CD4-positive, alpha-beta memory T cell (primary cell): Measurements from ENCODE around the gene PINLYP. TPM values are rescaled to one million over a fixed set of nuclear protein-coding genes. Genes with fewer than 3 reads are reported as not detected.
A peak's percentile ranks its signal among the peaks of the same experiment; 100 is the strongest.

Source experiments
- CTCF ChIA-PET: fragments of 350-600 bp; sonication (Branson Sonifier 250); formaldehyde crosslinking; loops from one replicate; lab custom pipeline; 2021; ENCODE audit warnings: inconsistent platforms; ENCODE audit not compliant: partially characterized antibody; lab: Charles Lee
- POLR2A ChIA-PET: fragments of 350-600 bp; sonication (Branson Sonifier 250); formaldehyde crosslinking; loops from one replicate; lab custom pipeline; 2021; ENCODE audit not compliant: partially characterized antibody; lab: Charles Lee
- DNase-seq, 5 donors: peaks; one replicate each; pipeline versions ENCODE4 v3.0.0 to v3.0.0-alpha.2; 2020 to 2022; ENCODE audit warnings: mixed read lengths in 1 of 5
- H3K27ac ChIP-seq: one replicate; pipeline ENCODE4 v1.7.0; 2013; ENCODE audit warnings: low read depth, low read length
- H3K27me3 ChIP-seq: 2 replicates; pipeline ENCODE4 v1.7.0; 2013; ENCODE audit warnings: mild to moderate bottlenecking, low read length, moderate library complexity; ENCODE audit not compliant: insufficient read depth
- H3K36me3 ChIP-seq: 2 replicates; pipeline ENCODE4 v1.7.0; 2013; ENCODE audit warnings: mild to moderate bottlenecking, low read length, moderate library complexity; ENCODE audit not compliant: insufficient read depth
- H3K4me1 ChIP-seq: 2 replicates; pipeline ENCODE4 v1.7.0; 2013; ENCODE audit warnings: mild to moderate bottlenecking, low read length, moderate library complexity; ENCODE audit not compliant: insufficient read depth
- H3K4me3 ChIP-seq, 2 donors: one replicate each; pipeline ENCODE4 v1.7.0; 2013; ENCODE audit warnings: low read length in 2 of 2, mild to moderate bottlenecking in 1 of 2
- H3K9me3 ChIP-seq, 2 donors: one replicate each; pipeline ENCODE4 v1.7.0; 2013; ENCODE audit warnings: low read length in 2 of 2, control low read depth in 1 of 2; ENCODE audit not compliant: control insufficient read depth in 1 of 2
- H3K27ac Mint-ChIP-seq, 7 donors: one replicate each; pipeline ENCODE4 v1.8.0; 2020 to 2021; ENCODE audit warnings: mixed read lengths in 7 of 7, mild to moderate bottlenecking in 6 of 7, inconsistent platforms in 3 of 7, moderate library complexity in 3 of 7
- H3K27me3 Mint-ChIP-seq, 2 donors: one replicate each; pipeline ENCODE4 v1.8.0; 2020 to 2021; ENCODE audit warnings: mixed read lengths in 2 of 2
- H3K36me3 Mint-ChIP-seq, 2 donors: one replicate each; pipeline ENCODE4 v1.8.0; 2020 to 2021; ENCODE audit warnings: mixed read lengths in 2 of 2, inconsistent platforms in 1 of 2, mild to moderate bottlenecking in 1 of 2
- H3K4me1 Mint-ChIP-seq, 4 donors: one replicate each; pipeline ENCODE4 v1.8.0; 2020 to 2021; ENCODE audit warnings: mixed read lengths in 4 of 4, mild to moderate bottlenecking in 1 of 4
- H3K4me3 Mint-ChIP-seq, 8 donors: one replicate each; pipeline ENCODE4 v1.8.0; 2020 to 2021; ENCODE audit warnings: mixed read lengths in 8 of 8, mild to moderate bottlenecking in 7 of 8, moderate library complexity in 6 of 8, inconsistent platforms in 3 of 8
- H3K9me3 Mint-ChIP-seq, 8 donors: one replicate each; pipeline ENCODE4 v1.8.0; 2020 to 2021; ENCODE audit warnings: mixed read lengths in 8 of 8, mild to moderate bottlenecking in 5 of 8, inconsistent platforms in 3 of 8, moderate library complexity in 1 of 8
- intact Hi-C: fragments of 100-400 bp; cut with micrococcal nuclease; formaldehyde crosslinking; loops from one replicate; pipeline ENCODE4 v1.15.1; 2023
- polyA plus RNA-seq, 2 donors: library from polyadenylated mRNA; unstranded; fragments of 300-500 nt; fragmentation: Illumina TruSeq; gene quantifications; one replicate each; pipeline ENCODE4 v1.2.3, GENCODE V29; 2021
- total RNA-seq, 2 experiments: library from RNA; stranded (reverse); gene quantifications; one replicate each; pipeline ENCODE4 v1.2.3, GENCODE V29; 2021

PINLYP gene
- total and polyA plus RNA-seq, 4 experiments from 2014 or later = 0.33 to 1.3 (median 0.84) TPM; not detected in 1

DNA sequence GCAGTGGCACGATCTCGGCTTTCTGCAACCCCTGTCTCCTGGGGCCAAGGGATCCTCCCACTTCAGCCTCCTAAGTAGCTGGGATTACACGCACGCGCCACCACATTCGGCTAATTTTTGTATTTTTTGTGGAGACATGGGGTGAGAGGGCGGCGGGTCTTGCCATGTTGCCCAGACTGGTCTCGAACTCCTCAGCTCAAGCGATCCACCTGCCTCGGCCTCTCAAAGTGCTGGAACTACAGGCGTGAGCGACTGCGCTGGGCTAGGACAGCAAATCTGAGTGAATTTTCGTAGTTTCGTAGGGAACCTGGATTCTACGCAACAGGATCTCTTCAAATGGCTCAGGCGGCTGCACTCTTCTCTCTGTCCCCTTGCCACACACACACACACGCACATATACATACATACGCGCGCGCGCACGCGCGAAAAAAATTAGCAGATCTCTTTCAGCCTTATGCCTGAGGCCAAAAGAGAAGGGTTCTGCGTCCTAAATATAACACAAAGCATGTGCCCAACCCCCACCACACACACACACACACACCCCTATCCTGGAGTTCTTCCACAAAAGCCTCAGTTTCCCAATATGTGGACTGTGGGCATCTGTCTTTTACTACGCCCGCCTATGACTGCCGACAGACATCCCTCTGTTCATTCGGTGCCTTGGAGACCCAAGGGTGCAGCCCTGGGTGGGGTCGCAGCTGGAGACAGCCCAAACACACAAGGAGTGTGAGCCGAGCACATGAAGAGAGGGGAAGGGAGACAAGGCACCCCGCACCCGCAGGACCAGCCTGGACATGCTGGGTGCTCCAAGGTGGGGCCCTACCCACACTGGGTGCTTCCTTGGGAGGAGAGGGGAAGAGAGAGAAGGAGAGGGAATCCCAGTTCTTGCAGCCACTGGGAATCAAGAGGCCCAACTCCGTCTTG lies 616 bp downstream of the PINLYP start:
- POLR2A ChIA-PET = interaction anchor here (3.3 to 4.1 kb wide), 3 partner anchors 13 to 21 kb away, joined by 25 to 49 read pairs (median 29); partner anchors contain the start of genes IRGQ and ZNF576
- Histone ChIP-seq H3K27me3 (no peaks in the 10 kb centered on the region), H3K4me1 (peaks cover 23% of the 10 kb centered on the region), H3K4me3 (peak overlapping the region in 1 of 2 donors; percentile 58), H3K27ac (peak overlapping the region; percentile 42), H3K9me3 (no peaks in the 10 kb centered on the region), H3K36me3 (no peaks in the 10 kb centered on the region)
- H3K27ac Mint-ChIP-seq = peak overlapping the region; percentile 68 to 99 (median 98)
- intact Hi-C loops = loop anchor here (1.0 to 5.0 kb wide), 5 partner anchors 14 to 72 kb away; partner anchors contain the start of genes IRGQ, PHLDB3, ZNF428 and ZNF575
- CTCF ChIA-PET = interaction anchor here (1.9 to 3.3 kb wide), 3 partner anchors 11 to 20 kb away, joined by 5 to 48 read pairs (median 31); partner anchors contain the start of genes IRGQ and ZNF576
- H3K36me3 Mint-ChIP-seq = peaks cover 5 to 18% of the 10 kb centered on the region in 2 donors
- peak overlapping the region; percentile 61 to 97 (median 96) for H3K4me3 Mint-ChIP-seq
- H3K4me1 Mint-ChIP-seq = peaks cover 15 to 65% (median 31%) of the 10 kb centered on the region in 4 donors
- H3K27me3 Mint-ChIP-seq = peaks cover 0 to 2% of the 10 kb centered on the region in 2 donors
- no peaks in the 10 kb centered on the region for H3K9me3 Mint-ChIP-seq
- no peak for DNase-seq

DNA sequence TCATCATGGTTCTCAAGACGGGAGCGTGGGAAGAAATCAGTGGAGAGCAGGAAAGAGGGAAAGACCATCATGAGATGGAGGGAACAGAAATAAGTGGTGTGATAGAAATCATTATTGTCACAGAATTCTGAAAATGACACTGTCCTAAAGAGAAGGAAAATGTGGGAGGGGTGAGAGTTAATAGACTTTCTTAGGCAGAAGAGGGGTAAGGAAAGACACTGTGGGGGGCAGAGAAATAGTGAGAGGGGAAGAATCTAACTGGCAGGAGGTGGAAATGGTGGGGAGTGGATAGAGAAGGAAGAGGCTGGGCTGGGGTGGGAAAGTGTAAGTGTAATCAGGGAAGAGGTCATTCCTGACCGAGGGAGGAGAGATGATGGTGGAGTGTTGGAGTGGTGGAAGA lies 3.2 kb downstream of the PINLYP start:
- H3K36me3 ChIP-seq = no peaks in the 10 kb centered on the region
- H3K4me3 ChIP-seq = no peak overlapping the region
- H3K27ac ChIP-seq = no peak overlapping the region
- Mint-ChIP-seq H3K4me1 (peaks cover 10 to 46% (median 19%) of the 10 kb centered on the region in 4 donors), H3K27ac (peak overlapping the region in 6 of 7 donors; percentile 17 to 84 (median 75)), H3K27me3 (peaks cover 0 to 2% of the 10 kb centered on the region in 2 donors), H3K36me3 (peaks cover 0 to 9% of the 10 kb centered on the region in 2 donors), H3K4me3 (peak overlapping the region in 4 of 8 donors; percentile 17 to 52 (median 40)), H3K9me3 (no peaks in the 10 kb centered on the region)
- H3K9me3 ChIP-seq = no peaks in the 10 kb centered on the region
- intact Hi-C loops = loop anchor here (5.0 kb wide), 1 partner anchor 46 kb away; the partner anchor contains the start of gene ZNF575
- H3K4me1 ChIP-seq = peaks cover 16% of the 10 kb centered on the region
- ChIA-PET CTCF (interaction anchor here (0.7 to 2.0 kb wide), 3 partner anchors 16 to 49 kb away, joined by 3 to 10 read pairs (median 5); no protein-coding TSS in a partner anchor), POLR2A (no interaction called here)
- H3K27me3 ChIP-seq = no peaks in the 10 kb centered on the region
- no peak for DNase-seq

DNA sequence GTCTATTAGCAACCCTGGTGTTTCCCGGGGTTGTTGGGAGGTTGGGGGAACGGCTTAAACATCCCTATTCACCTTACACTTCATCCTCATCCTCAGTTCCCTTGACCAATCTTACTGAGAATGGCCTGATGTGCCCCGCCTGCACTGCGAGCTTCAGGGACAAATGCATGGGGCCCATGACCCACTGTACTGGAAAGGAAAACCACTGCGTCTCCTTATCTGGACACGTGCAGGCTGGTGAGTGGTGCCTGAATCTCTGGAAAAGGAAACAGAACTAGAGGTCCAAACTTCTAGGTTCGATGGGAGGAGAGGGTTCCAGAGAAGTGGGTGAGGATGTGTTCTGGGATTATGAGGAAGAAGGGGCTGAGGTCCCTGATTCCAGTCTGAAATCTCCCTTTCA lies 5.9 kb downstream of the PINLYP start:
- DNase-seq = no peak
- peaks cover under 1% of the 10 kb centered on the region for H3K4me1 ChIP-seq
- H3K36me3 ChIP-seq = no peaks in the 10 kb centered on the region
- Mint-ChIP-seq H3K9me3 (no peaks in the 10 kb centered on the region), H3K4me1 (peaks cover 4 to 34% (median 14%) of the 10 kb centered on the region in 4 donors), H3K27me3 (peaks cover 0 to 2% of the 10 kb centered on the region in 2 donors), H3K4me3 (peak overlapping the region in 1 of 8 donors; percentile 39), H3K27ac (peak overlapping the region in 1 of 7 donors; percentile 25), H3K36me3 (peaks cover 0 to 2% of the 10 kb centered on the region in 2 donors)
- no peak overlapping the region for H3K4me3 ChIP-seq
- ChIA-PET CTCF (interaction anchor here (2.7 kb wide), 1 partner anchor 13 kb away, joined by 8 read pairs; no protein-coding TSS in a partner anchor), POLR2A (no interaction called here)
- H3K9me3 ChIP-seq = no peaks in the 10 kb centered on the region
- no peak overlapping the region for H3K27ac ChIP-seq
- intact Hi-C loops = no loop called here
- H3K27me3 ChIP-seq = no peaks in the 10 kb centered on the region

DNA sequence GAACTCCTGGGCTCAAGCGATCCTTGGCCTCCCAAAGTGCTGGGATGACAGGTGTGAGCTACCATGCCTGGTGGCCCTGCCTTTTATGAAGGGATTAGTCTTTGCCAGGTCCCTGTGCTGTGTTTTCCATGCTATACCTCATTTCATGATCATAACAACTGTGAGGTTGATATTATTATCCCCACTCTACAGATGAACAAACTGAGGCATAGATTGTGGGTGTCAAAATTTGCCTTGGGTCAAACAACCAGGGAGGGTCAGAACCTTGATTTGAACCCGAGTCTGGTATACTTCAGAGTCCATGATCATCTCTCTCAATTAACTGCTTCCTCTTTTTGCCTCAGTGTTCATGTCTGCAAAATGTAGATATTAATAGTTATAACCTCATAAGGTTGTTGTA lies 6.9 kb downstream of the PINLYP start:
- no peak overlapping the region for H3K4me3 Mint-ChIP-seq
- H3K27me3 Mint-ChIP-seq = peaks cover 0 to 2% of the 10 kb centered on the region in 2 donors
- Histone ChIP-seq H3K4me3 (no peak overlapping the region), H3K4me1 (no peaks in the 10 kb centered on the region), H3K36me3 (no peaks in the 10 kb centered on the region), H3K27me3 (no peaks in the 10 kb centered on the region), H3K9me3 (no peaks in the 10 kb centered on the region), H3K27ac (no peak overlapping the region)
- H3K4me1 Mint-ChIP-seq = peaks cover 3 to 29% (median 14%) of the 10 kb centered on the region in 4 donors
- DNase-seq = no peak
- peaks cover 0 to 2% of the 10 kb centered on the region in 2 donors for H3K36me3 Mint-ChIP-seq
- POLR2A ChIA-PET = no interaction called here
- CTCF ChIA-PET = interaction anchor here (0.6 to 2.7 kb wide), 3 partner anchors 12 to 27 kb away, joined by 3 to 8 read pairs (median 6); no protein-coding TSS in a partner anchor
- H3K9me3 Mint-ChIP-seq = no peaks in the 10 kb centered on the region
- intact Hi-C loops = no loop called here
- peak overlapping the region in 1 of 7 donors; percentile 25 for H3K27ac Mint-ChIP-seq

DNA sequence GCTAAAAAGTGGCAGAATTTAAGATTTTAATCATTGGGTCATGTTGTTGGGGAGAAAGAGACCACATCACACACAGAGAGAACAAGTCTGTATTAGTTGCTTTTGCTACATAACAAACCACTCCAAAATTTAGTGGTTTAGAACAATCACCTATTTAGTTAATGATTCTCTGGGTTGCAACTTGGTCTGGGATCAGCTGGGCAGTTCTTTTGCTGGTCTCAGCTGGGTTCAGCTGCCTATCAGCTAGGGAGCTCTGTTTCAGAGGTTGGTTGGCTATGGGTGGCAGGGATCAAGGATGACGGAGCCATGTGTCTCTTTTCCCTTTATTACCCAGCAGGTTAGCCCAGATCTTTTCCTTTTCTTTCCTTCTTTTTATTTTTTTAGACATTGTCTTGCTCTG lies 8.9 kb downstream of the PINLYP start:
- Mint-ChIP-seq H3K36me3 (peaks cover under 1 to 4% of the 10 kb centered on the region in 2 donors), H3K27me3 (no peaks in the 10 kb centered on the region), H3K9me3 (no peaks in the 10 kb centered on the region), H3K27ac (peak overlapping the region in 6 of 7 donors; percentile 16 to 87 (median 76)), H3K4me1 (peaks cover 4 to 23% (median 12%) of the 10 kb centered on the region in 4 donors), H3K4me3 (no peak overlapping the region)
- Histone ChIP-seq H3K27me3 (no peaks in the 10 kb centered on the region), H3K9me3 (no peaks in the 10 kb centered on the region), H3K4me3 (no peak overlapping the region), H3K4me1 (no peaks in the 10 kb centered on the region), H3K36me3 (no peaks in the 10 kb centered on the region), H3K27ac (no peak overlapping the region)
- DNase-seq = no peak
- ChIA-PET POLR2A (interaction anchor here (0.8 to 1.4 kb wide), 4 partner anchors 11 to 80 kb away, joined by 3 read pairs; partner anchors contain the start of genes IRGQ, PHLDB3 and ZNF575), CTCF (interaction anchor here (1.1 to 2.1 kb wide), 3 partner anchors 10 to 31 kb away, joined by 5 to 8 read pairs (median 7); no protein-coding TSS in a partner anchor)
- intact Hi-C loops = no loop called here

DNA sequence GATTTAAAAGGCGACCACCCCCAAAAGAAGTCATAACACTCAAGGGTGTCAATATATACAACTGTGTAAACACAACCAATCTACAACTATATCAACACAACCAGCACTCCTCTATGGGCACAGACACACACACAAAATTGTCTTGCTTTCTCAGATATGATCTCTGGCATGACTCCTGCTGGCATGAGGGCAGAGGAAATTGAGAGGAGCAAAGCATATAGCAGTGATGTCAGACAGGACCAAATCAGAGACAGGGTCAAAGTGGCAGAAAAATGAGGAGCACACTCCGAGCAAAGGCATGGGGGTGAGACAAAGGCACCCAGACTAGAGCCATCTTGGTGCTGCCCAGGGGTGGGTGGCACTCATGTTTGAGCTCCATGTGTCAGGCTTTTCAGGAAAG lies 10.7 kb downstream of the PINLYP start:
- H3K36me3 ChIP-seq = no peaks in the 10 kb centered on the region
- CTCF ChIA-PET = interaction anchor here (1.2 kb wide), 1 partner anchor 11 kb away, joined by 5 read pairs; the partner anchor contains the start of genes PINLYP and XRCC1
- H3K4me3 ChIP-seq = no peak overlapping the region
- POLR2A ChIA-PET = no interaction called here
- Mint-ChIP-seq H3K4me3 (no peak overlapping the region), H3K27ac (peak overlapping the region in 2 of 7 donors; percentile 18 to 32), H3K27me3 (no peaks in the 10 kb centered on the region), H3K4me1 (peaks cover 3 to 24% (median 12%) of the 10 kb centered on the region in 4 donors), H3K9me3 (no peaks in the 10 kb centered on the region), H3K36me3 (peaks cover 3 to 10% of the 10 kb centered on the region in 2 donors)
- intact Hi-C loops = no loop called here
- no peaks in the 10 kb centered on the region for H3K4me1 ChIP-seq
- DNase-seq = no peak
- no peak overlapping the region for H3K27ac ChIP-seq
- no peaks in the 10 kb centered on the region for H3K9me3 ChIP-seq
- H3K27me3 ChIP-seq = no peaks in the 10 kb centered on the region
